IMR-90 (cell line): ENCODE results near the gene UPK2. TPM values are rescaled to one million over a fixed set of nuclear protein-coding genes. Genes with fewer than 3 reads are reported as not detected.

Experiments
- ATAC-seq: fragments of 200-7000 bp; cut with Tn5 transposase; 2 replicates; pipeline ENCODE4 v1.9.1; 2020; ENCODE audit warnings: low read depth, mild to moderate bottlenecking, moderate library complexity
- BruUV-seq: library from RNA; stranded (reverse); fragments of 400-500 nt; replicated peaks from 2 replicates; lab custom pipeline; 2021; lab: Mats Ljungman, UMichigan
- CTCF ChIA-PET: fragments of 300-600 bp; formaldehyde crosslinking; extraction: SDS; loops from one replicate; lab custom pipeline; 2021; ENCODE audit warnings: antibody characterized with exemption; lab: Yijun Ruan, JAX
- POLR2A ChIA-PET: fragments of 300-600 bp; sonication (Branson Sonifier 250); formaldehyde crosslinking; loops from one replicate; lab custom pipeline; 2022; ENCODE audit warnings: antibody characterized with exemption; ENCODE audit not compliant: unreplicated experiment; lab: Charles Lee
- DNase-seq: peaks from one replicate; pipeline ENCODE4 v3.0.0; 2013
- H2AFZ ChIP-seq: replicated peaks from 2 replicates; pipeline ENCODE3; 2013; ENCODE audit warnings: low read length, mild to moderate bottlenecking; ENCODE audit not compliant: poor library complexity
- H2AK5ac ChIP-seq: 2 replicates; pipeline ENCODE4 v1.6.1; 2013; ENCODE audit warnings: low read depth, low read length, inconsistent platforms
- H2AK9ac ChIP-seq: replicated peaks from 2 replicates; pipeline ENCODE3; 2013; ENCODE audit warnings: mild to moderate bottlenecking, low read depth, low read length, moderate library complexity; ENCODE audit not compliant: poor library complexity
- H2BK120ac ChIP-seq: 2 replicates; pipeline ENCODE4 v1.6.1; 2013; ENCODE audit warnings: low read depth, low read length, inconsistent platforms
- H2BK15ac ChIP-seq: 3 replicates; pipeline ENCODE4 v1.6.1; 2013; ENCODE audit warnings: low read depth, low read length, inconsistent platforms
- H2BK20ac ChIP-seq: 2 replicates; pipeline ENCODE4 v1.6.1; 2013; ENCODE audit warnings: low read depth, mild to moderate bottlenecking, inconsistent platforms, low read length, moderate library complexity
- H2BK5ac ChIP-seq: 2 replicates; pipeline ENCODE4 v1.6.1; 2013; ENCODE audit warnings: mild to moderate bottlenecking, low read depth, low read length, inconsistent platforms; ENCODE audit not compliant: poor library complexity, severe bottlenecking
- H3K14ac ChIP-seq: replicated peaks from 2 replicates; pipeline ENCODE4 v1.6.1; 2013; ENCODE audit warnings: low read depth, low read length, inconsistent platforms
- H3K18ac ChIP-seq: 2 replicates; pipeline ENCODE4 v1.6.1; 2013; ENCODE audit warnings: low read depth, low read length, control low read depth
- H3K23ac ChIP-seq: 2 replicates; pipeline ENCODE4 v1.6.1; 2013; ENCODE audit warnings: low read depth, low read length, inconsistent platforms
- H3K27ac ChIP-seq: 2 replicates; pipeline ENCODE4 v1.5.1; 2013; ENCODE audit warnings: mild to moderate bottlenecking, control low read depth, low read length; ENCODE audit not compliant: insufficient read depth
- H3K27me3 ChIP-seq: 2 replicates; pipeline ENCODE4 v1.6.1; 2013; ENCODE audit warnings: low read length; ENCODE audit not compliant: control insufficient read depth, insufficient read depth
- H3K36me3 ChIP-seq: 2 replicates; pipeline ENCODE4 v1.6.1; 2013; ENCODE audit warnings: low read length, mixed read lengths; ENCODE audit not compliant: control insufficient read depth, insufficient read depth
- H3K4ac ChIP-seq: 2 replicates; pipeline ENCODE4 v1.6.1; 2013; ENCODE audit warnings: low read depth, low read length, inconsistent platforms
- H3K4me1 ChIP-seq: 2 replicates; pipeline ENCODE4 v1.6.1; 2013; ENCODE audit warnings: low read length, mixed read lengths; ENCODE audit not compliant: control insufficient read depth, insufficient read depth
- H3K4me2 ChIP-seq: 2 replicates; pipeline ENCODE4 v1.6.1; 2013; ENCODE audit warnings: low read depth, mild to moderate bottlenecking, control low read depth, low read length, moderate library complexity
- H3K4me3 ChIP-seq: 2 replicates; pipeline ENCODE4 v1.5.1; 2013; ENCODE audit warnings: low read depth, mild to moderate bottlenecking, control low read depth, low read length, moderate library complexity; ENCODE audit not compliant: insufficient read depth
- H3K56ac ChIP-seq: 2 replicates; pipeline ENCODE4 v1.6.1; 2013; ENCODE audit warnings: low read length, inconsistent platforms; ENCODE audit not compliant: insufficient read depth; ENCODE audit errors: extremely low read depth
- H3K79me1 ChIP-seq, 2 experiments: 2 replicates each; pipeline ENCODE4 v1.6.1; 2013; ENCODE audit warnings: low read length in 2 of 2, inconsistent platforms in 1 of 2, low read depth in 1 of 2
- H3K9ac ChIP-seq: 2 replicates; pipeline ENCODE4 v1.6.1; 2013; ENCODE audit warnings: low read depth, low read length, control low read depth
- H3K9me1 ChIP-seq: 2 replicates; pipeline ENCODE4 v1.6.1; 2013; ENCODE audit warnings: low read length, inconsistent platforms; ENCODE audit not compliant: insufficient read depth
- H3K9me3 ChIP-seq: 2 replicates; pipeline ENCODE4 v1.6.1; 2013; ENCODE audit warnings: low read length; ENCODE audit not compliant: control insufficient read depth, insufficient read depth
- H4K20me1 ChIP-seq: 2 replicates; pipeline ENCODE4 v1.6.1; 2013; ENCODE audit warnings: low read length, inconsistent platforms; ENCODE audit not compliant: insufficient read depth
- H4K5ac ChIP-seq: 2 replicates; pipeline ENCODE4 v1.6.1; 2013; ENCODE audit warnings: mild to moderate bottlenecking, low read depth, low read length, control low read depth
- H4K8ac ChIP-seq, 2 experiments: 2 replicates each; pipeline ENCODE4 v1.6.1; 2013; ENCODE audit warnings: low read depth in 2 of 2, low read length in 2 of 2, control low read depth in 1 of 2, inconsistent platforms in 1 of 2
- H4K91ac ChIP-seq: 2 replicates; pipeline ENCODE4 v1.6.1; 2013; ENCODE audit warnings: low read depth, low read length, inconsistent platforms; ENCODE audit not compliant: insufficient read depth
- BHLHE40 ChIP-seq: fragments of 150-350 bp; IDR thresholded peaks from 2 replicates; pipeline ENCODE4 v1.6.1; 2016; ENCODE audit warnings: mild to moderate bottlenecking, low read depth, low read length
- CEBPB ChIP-seq: IDR thresholded peaks from 2 replicates; pipeline ENCODE4 v1.6.1; 2012; ENCODE audit warnings: low read depth, low read length, improper control_type of control experiment
- CHD1 ChIP-seq: IDR thresholded peaks from 2 replicates; pipeline ENCODE4 v1.6.1; 2012; ENCODE audit warnings: low read depth, low read length, improper control_type of control experiment
- CTCF ChIP-seq: conservative IDR thresholded peaks from 2 replicates; pipeline ENCODE4 v1.5.1; 2012; ENCODE audit warnings: mild to moderate bottlenecking, low read depth, low read length, improper control_type of control experiment
- ELK1 ChIP-seq: fragments of 150-350 bp; IDR thresholded peaks from 2 replicates; pipeline ENCODE4 v1.6.1; 2016; ENCODE audit warnings: low read depth, mild to moderate bottlenecking, low read length, moderate library complexity, borderline replicate concordance
- FOS ChIP-seq: fragments of 150-350 bp; IDR thresholded peaks from 2 replicates; pipeline ENCODE4 v1.6.1; 2016; ENCODE audit warnings: low read depth, low read length
- MAFK ChIP-seq: IDR thresholded peaks from 2 replicates; pipeline ENCODE4 v1.6.1; 2012; ENCODE audit warnings: low read depth, low read length, improper control_type of control experiment
- MAZ ChIP-seq: IDR thresholded peaks from 2 replicates; pipeline ENCODE4 v1.6.1; 2012; ENCODE audit warnings: low read depth, mild to moderate bottlenecking, low read length, improper control_type of control experiment, moderate library complexity, borderline replicate concordance
- MXI1 ChIP-seq: IDR thresholded peaks from 2 replicates; pipeline ENCODE4 v1.6.1; 2012; ENCODE audit warnings: low read depth, mild to moderate bottlenecking, low read length, moderate library complexity, borderline replicate concordance
- NFE2L2 ChIP-seq: fragments of 150-350 bp; IDR thresholded peaks from 2 replicates; pipeline ENCODE4 v1.6.1; 2016; ENCODE audit warnings: low read depth, mild to moderate bottlenecking, low read length
- POLR2A ChIP-seq: IDR thresholded peaks from 2 replicates; pipeline ENCODE4 v1.6.1; 2012; ENCODE audit warnings: mild to moderate bottlenecking, low read depth, low read length
- RAD21 ChIP-seq: IDR thresholded peaks from 2 replicates; pipeline ENCODE4 v1.6.1; 2012; ENCODE audit warnings: low read length, improper control_type of control experiment
- RCOR1 ChIP-seq: IDR thresholded peaks from 2 replicates; pipeline ENCODE4 v1.6.1; 2012; ENCODE audit warnings: mild to moderate bottlenecking, low read length, improper control_type of control experiment; ENCODE audit not compliant: insufficient replicate concordance
- RFX5 ChIP-seq: IDR thresholded peaks from 2 replicates; pipeline ENCODE4 v1.8.0; 2012; ENCODE audit warnings: low read depth, mild to moderate bottlenecking, low read length, moderate library complexity
- SMC3 ChIP-seq: fragments of 150-350 bp; IDR thresholded peaks from 2 replicates; pipeline ENCODE4 v1.6.1; 2016; ENCODE audit warnings: low read depth, mild to moderate bottlenecking, antibody characterized with exemption, low read length, moderate library complexity
- USF2 ChIP-seq: fragments of 150-350 bp; IDR thresholded peaks from 2 replicates; pipeline ENCODE4 v1.6.1; 2017; ENCODE audit warnings: mild to moderate bottlenecking, antibody characterized with exemption, low read length, low read depth
- WGBS, 2 experiments: methylation state at CpG; one replicate each; pipeline versions ENCODE4 v1.1.5 to v1.1.7; 2013; ENCODE audit warnings: missing lambda C conversion rate in 2 of 2; ENCODE audit not compliant: insufficient read length in 1 of 2; ENCODE audit errors: extremely low coverage in 2 of 2; 5-methylcytosine and 5-hydroxymethylcytosine counted together
- dilution Hi-C: fragments of 300-500 bp; cut with HindIII; formaldehyde crosslinking; loops from one replicate; pipeline ENCODE4 v1.14.3; 2018; ENCODE audit warnings: low sequenced_read_pairs; ENCODE audit not compliant: unreplicated experiment
- in situ Hi-C: fragments of 300-500 bp; cut with MboI; formaldehyde crosslinking; loops from 3 replicates; pipeline ENCODE4 v1.14.3; 2019; ENCODE audit warnings: low sequenced_read_pairs, inconsistent platforms, mixed read lengths
- intact Hi-C: fragments of 100-400 bp; cut with micrococcal nuclease; formaldehyde crosslinking; loops from 2 replicates; pipeline ENCODE4 v1.10.0; 2022
- polyA plus RNA-seq, 3 experiments: library from polyadenylated mRNA; depleted of rRNA; stranded (reverse); fragments of >200 nt; gene quantifications; 2 replicates each; pipeline ENCODE4 v1.2.3, GENCODE V29; 2012; ENCODE audit warnings: low replicate concordance in 1 of 3
- total RNA-seq: library from RNA; depleted of rRNA; stranded (reverse); fragments of >200 nt; gene quantifications from 2 replicates; pipeline ENCODE4 v1.2.3, GENCODE V29; 2012

UPK2 gene
- total and polyA plus RNA-seq, 2 of the 4 experiments (the other 2 are of a cell fraction) = 0.26 TPM; not detected in 1

- dilution Hi-C loops = no loop called here
- no CpG with 5 or more reads among the region's 9 CpGs for WGBS, 2 experiments
Observed at GRCh38 chr11:118979434-118979833, 23.3 kb downstream of the UPK2 start.

More at GRCh38 chr11:118979434-118979833, 23.3 kb downstream of the UPK2 start:
- no peaks in the 10 kb centered on the region for H4K20me1 ChIP-seq
- no peak overlapping the region for H3K27ac ChIP-seq
- BruUV-seq = no TSS peak
- no peak overlapping the region for H2BK20ac ChIP-seq
- H2AK5ac ChIP-seq = no peak overlapping the region
- no peak overlapping the region for H4K8ac ChIP-seq
- H3K18ac ChIP-seq = no peak overlapping the region
- H3K56ac ChIP-seq = no peak overlapping the region
- H3K27me3 ChIP-seq = peaks cover 32% of the 10 kb centered on the region
- H3K79me1 ChIP-seq = no peaks in the 10 kb centered on the region
- no peak overlapping the region for H3K14ac ChIP-seq
- ATAC-seq (no peak), DNase-seq (no peak)
- POLR2A ChIA-PET = no interaction called here
- no peak overlapping the region for H4K91ac ChIP-seq
- no peak for TF ChIP-seq CHD1
- TF ChIP-seq CEBPB = no peak
- TF ChIP-seq FOS = no peak
- TF ChIP-seq MAFK = no peak
- TF ChIP-seq RAD21 = no peak
- TF ChIP-seq USF2 = no peak
- TF ChIP-seq MAZ = no peak
- TF ChIP-seq RFX5 = no peak
- TF ChIP-seq RCOR1 = no peak
- TF ChIP-seq CTCF = no peak
- no peak for TF ChIP-seq BHLHE40
- TF ChIP-seq ELK1 = no peak
- no peak for TF ChIP-seq POLR2A
- TF ChIP-seq NFE2L2 = no peak
- TF ChIP-seq SMC3 = no peak
- no peak for TF ChIP-seq MXI1
- H3K9me3 ChIP-seq = no peaks in the 10 kb centered on the region
- intact Hi-C loops = no loop called here
- H2AFZ ChIP-seq = no peak overlapping the region
- no peaks in the 10 kb centered on the region for H3K36me3 ChIP-seq
- H2AK9ac ChIP-seq = no peak overlapping the region
- H3K9me1 ChIP-seq = no peaks in the 10 kb centered on the region
- H2BK5ac ChIP-seq = no peak overlapping the region
- in situ Hi-C loops = no loop called here
- H3K9ac ChIP-seq = no peak overlapping the region
- CTCF ChIA-PET = interaction anchor here (0.7 kb wide), 1 partner anchor 10 kb away, joined by 3 read pairs; no protein-coding TSS in a partner anchor
- no peak overlapping the region for H3K4me2 ChIP-seq
- no peak overlapping the region for H3K4me3 ChIP-seq
- H3K23ac ChIP-seq = no peak overlapping the region
- H3K4ac ChIP-seq = no peak overlapping the region
- no peak overlapping the region for H2BK15ac ChIP-seq
- no peak overlapping the region for H4K5ac ChIP-seq
- no peaks in the 10 kb centered on the region for H3K4me1 ChIP-seq
- no peak overlapping the region for H2BK120ac ChIP-seq
